GM23338 (cell line): ENCODE measurements around the gene TUBGCP2. TPM values are rescaled to one million over a fixed set of nuclear protein-coding genes. Genes with fewer than 3 reads are reported as not detected.

Experiments used
- ATAC-seq: fragments of 200-7000 bp; cut with Tn5 transposase; 3 replicates; pipeline ENCODE4 v1.9.1; 2020
- DNase-seq: peaks from one replicate; pipeline ENCODE4 v3.0.0-alpha.2; 2015; ENCODE audit warnings: low spot score
- H2AFZ ChIP-seq: fragments of 200-600 bp; sonication (generic); 2 replicates; pipeline ENCODE4 v1.8.0; 2016; ENCODE audit warnings: antibody characterized with exemption, mild to moderate bottlenecking, moderate library complexity
- H3F3A ChIP-seq: fragments of 200-600 bp; sonication (generic); replicated peaks from 2 replicates; pipeline ENCODE4 v1.8.0; 2017; ENCODE audit warnings: antibody characterized with exemption, mixed run types, low read depth
- H3K27ac ChIP-seq: fragments of 200-600 bp; sonication (generic); 2 replicates; pipeline ENCODE4 v1.6.1; 2016; ENCODE audit warnings: low read depth
- H3K27me3 ChIP-seq: fragments of 200-600 bp; sonication (generic); 2 replicates; pipeline ENCODE4 v1.8.0; 2016; ENCODE audit warnings: mild to moderate bottlenecking, mixed run types, moderate library complexity; ENCODE audit not compliant: insufficient read depth
- H3K36me3 ChIP-seq: fragments of 200-600 bp; sonication (generic); 2 replicates; pipeline ENCODE4 v1.8.0; 2016; ENCODE audit warnings: mild to moderate bottlenecking; ENCODE audit not compliant: insufficient read depth
- H3K4me1 ChIP-seq: fragments of 200-600 bp; sonication (generic); 2 replicates; pipeline ENCODE4 v1.8.0; 2016; ENCODE audit warnings: mild to moderate bottlenecking, moderate library complexity; ENCODE audit not compliant: insufficient read depth
- H3K4me2 ChIP-seq: fragments of 200-600 bp; sonication (generic); 2 replicates; pipeline ENCODE4 v1.7.1; 2017; ENCODE audit warnings: mixed run types
- H3K4me3 ChIP-seq: fragments of 200-600 bp; sonication (generic); 2 replicates; pipeline ENCODE4 v1.6.1; 2016; ENCODE audit warnings: mixed run types
- H3K79me2 ChIP-seq: fragments of 200-600 bp; sonication (generic); replicated peaks from 2 replicates; pipeline ENCODE4 v1.8.0; 2017; ENCODE audit warnings: mild to moderate bottlenecking; ENCODE audit not compliant: insufficient read depth
- H3K9me2 ChIP-seq: fragments of 200-600 bp; sonication (generic); 2 replicates; pipeline ENCODE4 v1.8.0; 2017; ENCODE audit not compliant: insufficient read depth
- H4K20me1 ChIP-seq: fragments of 200-600 bp; sonication (generic); replicated peaks from 2 replicates; pipeline ENCODE4 v1.8.0; 2017; ENCODE audit warnings: mild to moderate bottlenecking; ENCODE audit not compliant: insufficient read depth
- H3K27ac Mint-ChIP-seq: 2 replicates; pipeline ENCODE4 v1.8.0; 2020; ENCODE audit warnings: inconsistent platforms, mild to moderate bottlenecking, moderate library complexity, mixed read lengths
- H3K27me3 Mint-ChIP-seq: 3 replicates; pipeline ENCODE4 v1.8.0; 2022; ENCODE audit warnings: low read depth, mild to moderate bottlenecking, moderate library complexity, mixed read lengths, inconsistent platforms; ENCODE audit not compliant: insufficient read depth, poor library complexity
- H3K36me3 Mint-ChIP-seq: 3 replicates; pipeline ENCODE4 v1.8.0; 2021; ENCODE audit warnings: low read depth, mild to moderate bottlenecking, inconsistent platforms, moderate library complexity, mixed read lengths
- H3K4me1 Mint-ChIP-seq: 3 replicates; pipeline ENCODE4 v1.8.0; 2020; ENCODE audit warnings: mild to moderate bottlenecking, inconsistent platforms, mixed read lengths
- H3K4me3 Mint-ChIP-seq: 3 replicates; pipeline ENCODE4 v1.8.0; 2021; ENCODE audit warnings: moderate library complexity, mild to moderate bottlenecking, inconsistent platforms, mixed read lengths
- H3K9me3 Mint-ChIP-seq: 3 replicates; pipeline ENCODE4 v1.8.0; 2020; ENCODE audit warnings: moderate library complexity, mild to moderate bottlenecking, inconsistent platforms, mixed read lengths
- CREB1 ChIP-seq: fragments of 250-450 bp; sonication (Bioruptor Pico); IDR thresholded peaks from 2 replicates; pipeline ENCODE4 v1.5.0; 2020; ENCODE audit warnings: low read depth, mild to moderate bottlenecking, moderate library complexity
- CTCF ChIP-seq, 2 experiments: fragments of 200-600 bp in 1 of 2; sonication (generic) in 1 of 2; conservative IDR thresholded peaks; 2 replicates each; pipeline versions ENCODE4 v1.5.1 to v1.6.1; 2016 to 2017; ENCODE audit warnings: antibody characterized with exemption in 2 of 2, low read depth in 2 of 2, mild to moderate bottlenecking in 2 of 2, moderate library complexity in 1 of 2
- ETS1 ChIP-seq: IDR thresholded peaks from 2 replicates; pipeline ENCODE4 v1.6.1; 2016; ENCODE audit warnings: antibody characterized with exemption
- EZH2 ChIP-seq: fragments of 200-600 bp; sonication (generic); IDR thresholded peaks from one replicate; pipeline ENCODE4 v1.8.0; 2017; ENCODE audit warnings: antibody characterized with exemption, mild to moderate bottlenecking, low read depth; ENCODE audit not compliant: unreplicated experiment
- EZH2phosphoT487 ChIP-seq: fragments of 200-600 bp; sonication (generic); IDR thresholded peaks from one replicate; pipeline ENCODE4 v1.8.1; 2018; ENCODE audit warnings: antibody characterized with exemption; ENCODE audit not compliant: unreplicated experiment
- JUNB ChIP-seq: IDR thresholded peaks from one replicate; pipeline ENCODE4 v1.6.1; 2016; ENCODE audit warnings: antibody characterized with exemption; ENCODE audit not compliant: unreplicated experiment
- NANOG ChIP-seq: IDR thresholded peaks from 2 replicates; pipeline ENCODE4 v1.6.1; 2016; ENCODE audit warnings: antibody characterized with exemption, borderline replicate concordance
- POLR2AphosphoS5 ChIP-seq: IDR thresholded peaks from 2 replicates; pipeline ENCODE4 v1.6.1; 2016; ENCODE audit warnings: antibody characterized with exemption, low read depth
- REST ChIP-seq: IDR thresholded peaks from one replicate; pipeline ENCODE4 v1.6.1; 2018; ENCODE audit warnings: antibody characterized with exemption; ENCODE audit not compliant: unreplicated experiment
- STAT1 ChIP-seq: IDR thresholded peaks from one replicate; pipeline ENCODE4 v1.6.1; 2016; ENCODE audit warnings: antibody characterized with exemption; ENCODE audit not compliant: unreplicated experiment
- ZNF114 ChIP-seq: fragments of 250-450 bp; sonication (Bioruptor Pico); IDR thresholded peaks from 2 replicates; pipeline ENCODE4 v1.5.0; 2020; ENCODE audit warnings: mild to moderate bottlenecking, moderate library complexity
- ZNF331 ChIP-seq: fragments of 250-450 bp; sonication (Bioruptor Pico); IDR thresholded peaks from 2 replicates; pipeline ENCODE4 v1.5.0; 2020; ENCODE audit warnings: low read depth, mild to moderate bottlenecking, moderate library complexity
- ZNF462 ChIP-seq: fragments of 250-450 bp; sonication (Bioruptor Pico); IDR thresholded peaks from 2 replicates; pipeline ENCODE4 v1.5.0; 2020; ENCODE audit warnings: mild to moderate bottlenecking, moderate library complexity
- polyA plus RNA-seq: library from polyadenylated mRNA; unstranded; fragments of >200 nt; fragmentation: Nextera tagmentation; extraction: Ambion mirVana; gene quantifications from 2 replicates; pipeline ENCODE4 v1.2.1, GENCODE V29; 2016
- total RNA-seq: library from RNA; depleted of rRNA; stranded (reverse); fragments of >200 nt; shearing (Covaris generic); gene quantifications from 2 replicates; pipeline ENCODE4 v1.2.3, GENCODE V29; 2014

The TUBGCP2 gene
- total and polyA plus RNA-seq, 2 experiments from 2014 or later = 59.6 to 67.7 TPM

GRCh38 chr10:133268532-133268931, 40.1 kb downstream of the TUBGCP2 start:
- Histone ChIP-seq H3K4me2 (no peak overlapping the region), H3K9me2 (no peaks in the 10 kb centered on the region), H3K4me1 (no peaks in the 10 kb centered on the region), H3K79me2 (no peaks in the 10 kb centered on the region), H3K27me3 (no peaks in the 10 kb centered on the region), H2AFZ (no peak overlapping the region; the same call in 1 of the 2 replicates), H3K36me3 (no peaks in the 10 kb centered on the region), H3K27ac (no peak overlapping the region), H4K20me1 (no peaks in the 10 kb centered on the region), H3K4me3 (no peak overlapping the region), H3F3A (no peaks in the 10 kb centered on the region)
- H3K4me3 Mint-ChIP-seq = no peak overlapping the region
- peaks cover 6% of the 10 kb centered on the region for H3K27me3 Mint-ChIP-seq
- peaks cover 3% of the 10 kb centered on the region; the same call in 1 of the 3 replicates for H3K36me3 Mint-ChIP-seq
- DNase-seq = no peak
- H3K4me1 Mint-ChIP-seq = no peaks in the 10 kb centered on the region; the same call in 2 of the 3 replicates
- H3K9me3 Mint-ChIP-seq = no peaks in the 10 kb centered on the region
- ATAC-seq = no peak
- TF ChIP-seq ZNF114 (CRISPR knock-in tag) (no peak), ZNF462 (CRISPR knock-in tag) (no peak), JUNB (no peak), CTCF (conservative IDR thresholded peaks at IDR 0.05; ENCODE audit: low read depth in 2 of 2) (no peak), CREB1 (no peak), ZNF331 (CRISPR knock-in tag) (no peak), POLR2AphosphoS5 (no peak), EZH2phosphoT487 (no peak), NANOG (no peak), STAT1 (no peak), EZH2 (no peak), REST (no peak), ETS1 (no peak)
- H3K27ac Mint-ChIP-seq = no peak overlapping the region
